ENCODE data around the gene FMNL2. TPM values are rescaled to one million over a fixed set of nuclear protein-coding genes. Genes with fewer than 3 reads are reported as not detected.

The FMNL2 gene
- total RNA-seq, 5 donors from 2014 or later (not counting 1 experiment from before 2014, with no cell fraction given), result 0.63 to 0.96 (median 0.75) TPM

- Histone ChIP-seq H3K4me3 (ENCODE audit: control insufficient read depth in 1 of 2, extremely low read depth in 1 of 2, low read length in 1 of 2) (no peak overlapping the region), H3K9me3 (no peaks in the 10 kb centered on the region), H3K4me1 (ENCODE audit: control insufficient read depth in 1 of 2, extremely low read depth in 1 of 2, insufficient read depth in 2 of 2, low read length in 2 of 2) (no peaks in the 10 kb centered on the region), H3K27ac (ENCODE audit: low read length) (no peak overlapping the region), H3K27me3 (replicated peaks in 1 of 2; ENCODE audit: control insufficient read depth in 2 of 2, extremely low read depth in 1 of 2, insufficient read depth in 2 of 2, low read length in 1 of 2) (peaks cover 0 to 3% of the 10 kb centered on the region in 2 experiments), H3K36me3 (ENCODE audit: control insufficient read depth in 2 of 2, extremely low read depth in 1 of 2, insufficient read depth in 1 of 2, low read length in 1 of 2) (no peaks in the 10 kb centered on the region)
- Mint-ChIP-seq H3K27me3 (no peaks in the 10 kb centered on the region), H3K27ac (no peak overlapping the region), H3K9me3 (no peaks in the 10 kb centered on the region), H3K36me3 (no peaks in the 10 kb centered on the region), H3K4me1 (no peaks in the 10 kb centered on the region), H3K4me3 (no peak overlapping the region)
- ATAC-seq (replicated peaks in 1 of 4) (no peak), DNase-seq (no peak)
- WGBS (ENCODE audit: insufficient coverage), result no CpG with 5 or more reads among the region's 5 CpGs
- CTCF ChIA-PET, result no interaction called here
- POLR2A ChIA-PET, result no interaction called here
These were observed 147.1 kb downstream of the FMNL2 start for GRCh38 chr2:152481881-152482583.

GRCh38 chr2:152483276-152484063, 148.5 kb downstream of the FMNL2 start:
- H3K9me3 Mint-ChIP-seq, result no peaks in the 10 kb centered on the region
- 93% methylated on average over 2 of the region's 4 CpGs for WGBS (ENCODE audit: insufficient coverage)
- DNase-seq (no peak), ATAC-seq (replicated peaks in 1 of 4) (no peak)
- no peaks in the 10 kb centered on the region for H3K36me3 Mint-ChIP-seq
- no peak overlapping the region for H3K4me3 ChIP-seq (ENCODE audit: control insufficient read depth in 1 of 2, extremely low read depth in 1 of 2, low read length in 1 of 2)
- H3K27me3 Mint-ChIP-seq, result no peaks in the 10 kb centered on the region
- H3K4me3 Mint-ChIP-seq, result no peak overlapping the region
- ChIA-PET CTCF (no interaction called here), POLR2A (no interaction called here)
- no peaks in the 10 kb centered on the region for H3K4me1 ChIP-seq (ENCODE audit: control insufficient read depth in 1 of 2, extremely low read depth in 1 of 2, insufficient read depth in 2 of 2, low read length in 2 of 2)
- H3K27me3 ChIP-seq (replicated peaks in 1 of 2; ENCODE audit: control insufficient read depth in 2 of 2, extremely low read depth in 1 of 2, insufficient read depth in 2 of 2, low read length in 1 of 2), result peaks cover 0 to 3% of the 10 kb centered on the region in 2 experiments
- no peaks in the 10 kb centered on the region for H3K4me1 Mint-ChIP-seq
- no peaks in the 10 kb centered on the region for H3K36me3 ChIP-seq (ENCODE audit: control insufficient read depth in 2 of 2, extremely low read depth in 1 of 2, insufficient read depth in 1 of 2, low read length in 1 of 2)
- H3K27ac Mint-ChIP-seq, result no peak overlapping the region
- H3K9me3 ChIP-seq, result no peaks in the 10 kb centered on the region
- no peak overlapping the region for H3K27ac ChIP-seq (ENCODE audit: low read length)

DNA sequence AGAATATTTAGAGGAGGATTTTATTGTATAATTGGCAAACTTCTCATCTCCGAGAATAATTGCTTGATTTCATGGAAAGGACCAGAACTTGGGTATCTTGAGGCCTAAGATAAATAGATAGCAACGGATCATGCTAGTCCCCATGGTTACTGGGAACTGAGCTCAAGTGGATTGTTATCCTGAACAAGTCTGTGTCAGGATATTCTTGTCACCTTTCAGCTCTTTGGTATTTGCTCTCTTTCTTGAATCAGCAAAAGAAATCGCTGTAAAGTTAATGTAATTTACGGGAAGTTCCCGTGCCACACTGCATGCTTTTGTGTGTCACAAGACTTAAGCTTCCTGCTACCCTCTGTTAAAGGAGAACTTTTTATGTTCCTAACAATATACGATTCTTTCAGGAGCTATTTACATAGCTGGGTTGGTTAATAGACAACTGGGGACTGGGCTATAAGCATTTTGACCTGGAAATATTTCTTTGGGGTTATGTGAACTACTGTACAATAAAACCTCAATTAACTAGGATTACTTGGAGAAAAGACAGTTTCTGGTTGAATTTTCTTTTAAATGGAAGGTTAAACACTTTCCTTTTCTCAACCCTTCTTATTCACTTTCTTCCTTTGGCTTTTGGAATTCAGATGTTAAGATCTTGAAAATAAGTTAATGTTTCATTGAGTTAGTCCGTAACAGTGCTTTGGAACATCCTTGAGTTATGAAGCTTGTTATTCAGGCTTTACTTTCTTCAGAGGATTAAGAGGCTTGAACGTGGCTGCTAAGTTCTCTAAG, 151.2 kb downstream of the FMNL2 start:
- no peak overlapping the region for H3K27ac ChIP-seq (ENCODE audit: low read length)
- Mint-ChIP-seq H3K27ac (no peak overlapping the region), H3K4me3 (no peak overlapping the region), H3K4me1 (no peaks in the 10 kb centered on the region), H3K9me3 (no peaks in the 10 kb centered on the region), H3K36me3 (no peaks in the 10 kb centered on the region), H3K27me3 (peaks cover 4% of the 10 kb centered on the region in 2 donors)
- CTCF ChIA-PET, result no interaction called here
- no peaks in the 10 kb centered on the region for H3K36me3 ChIP-seq (ENCODE audit: control insufficient read depth in 2 of 2, extremely low read depth in 1 of 2, insufficient read depth in 1 of 2, low read length in 1 of 2)
- H3K27me3 ChIP-seq (replicated peaks in 1 of 2; ENCODE audit: control insufficient read depth in 2 of 2, extremely low read depth in 1 of 2, insufficient read depth in 2 of 2, low read length in 1 of 2), result no peaks in the 10 kb centered on the region
- ATAC-seq (replicated peaks in 1 of 4), result no peak
- DNase-seq, result no peak
- 86% methylated on average over 2 of the region's 8 CpGs for WGBS (ENCODE audit: insufficient coverage)
- H3K4me3 ChIP-seq (ENCODE audit: control insufficient read depth in 1 of 2, extremely low read depth in 1 of 2, low read length in 1 of 2), result no peak overlapping the region
- POLR2A ChIA-PET, result no interaction called here
- H3K9me3 ChIP-seq, result no peaks in the 10 kb centered on the region
- no peaks in the 10 kb centered on the region for H3K4me1 ChIP-seq (ENCODE audit: control insufficient read depth in 1 of 2, extremely low read depth in 1 of 2, insufficient read depth in 2 of 2, low read length in 2 of 2)

- H3K36me3 ChIP-seq (ENCODE audit: control insufficient read depth in 2 of 2, extremely low read depth in 1 of 2, insufficient read depth in 1 of 2, low read length in 1 of 2), result no peaks in the 10 kb centered on the region
- ATAC-seq (replicated peaks in 1 of 4) (no peak), DNase-seq (no peak)
- Mint-ChIP-seq H3K36me3 (no peaks in the 10 kb centered on the region), H3K9me3 (no peaks in the 10 kb centered on the region), H3K4me3 (no peak overlapping the region), H3K27ac (no peak overlapping the region), H3K27me3 (peaks cover 4 to 8% of the 10 kb centered on the region in 2 donors), H3K4me1 (no peaks in the 10 kb centered on the region)
- no CpG with 5 or more reads among the region's 3 CpGs for WGBS (ENCODE audit: insufficient coverage)
- no peak overlapping the region for H3K27ac ChIP-seq (ENCODE audit: low read length)
- no peaks in the 10 kb centered on the region for H3K9me3 ChIP-seq
- CTCF ChIA-PET, result no interaction called here
- POLR2A ChIA-PET, result no interaction called here
- no peak overlapping the region for H3K4me3 ChIP-seq (ENCODE audit: control insufficient read depth in 1 of 2, extremely low read depth in 1 of 2, low read length in 1 of 2)
- no peaks in the 10 kb centered on the region for H3K27me3 ChIP-seq (replicated peaks in 1 of 2; ENCODE audit: control insufficient read depth in 2 of 2, extremely low read depth in 1 of 2, insufficient read depth in 2 of 2, low read length in 1 of 2)
- no peaks in the 10 kb centered on the region for H3K4me1 ChIP-seq (ENCODE audit: control insufficient read depth in 1 of 2, extremely low read depth in 1 of 2, insufficient read depth in 2 of 2, low read length in 2 of 2)
These were observed 151.9 kb downstream of the FMNL2 start for GRCh38 chr2:152486737-152487400.

DNA sequence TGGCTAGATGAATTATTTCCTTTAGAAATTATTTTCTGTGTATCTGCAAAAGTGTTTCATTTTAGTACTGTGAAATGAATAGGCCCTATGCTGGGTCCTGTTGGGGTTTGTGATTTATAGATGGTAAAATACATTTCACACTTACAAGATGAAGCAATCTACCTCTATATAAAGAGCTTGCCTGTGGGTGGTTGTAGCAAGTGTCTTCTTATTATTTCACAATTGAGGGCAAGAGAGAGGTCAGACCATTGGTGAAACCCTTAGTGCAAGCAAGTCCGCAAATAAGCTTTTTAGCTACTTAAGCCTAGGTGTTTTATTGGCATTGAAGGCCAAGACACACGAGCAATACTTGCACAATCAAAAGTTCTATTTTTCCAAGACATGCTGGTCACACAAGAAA, 153.1 kb downstream of the FMNL2 start:
- H3K27me3 ChIP-seq (replicated peaks in 1 of 2; ENCODE audit: control insufficient read depth in 2 of 2, extremely low read depth in 1 of 2, insufficient read depth in 2 of 2, low read length in 1 of 2), result no peaks in the 10 kb centered on the region
- no peaks in the 10 kb centered on the region for H3K9me3 Mint-ChIP-seq
- no peak overlapping the region for H3K4me3 ChIP-seq (ENCODE audit: control insufficient read depth in 1 of 2, extremely low read depth in 1 of 2, low read length in 1 of 2)
- H3K9me3 ChIP-seq, result no peaks in the 10 kb centered on the region
- no peak for ATAC-seq (replicated peaks in 1 of 4)
- no peaks in the 10 kb centered on the region for H3K4me1 ChIP-seq (ENCODE audit: control insufficient read depth in 1 of 2, extremely low read depth in 1 of 2, insufficient read depth in 2 of 2, low read length in 2 of 2)
- H3K36me3 ChIP-seq (ENCODE audit: control insufficient read depth in 2 of 2, extremely low read depth in 1 of 2, insufficient read depth in 1 of 2, low read length in 1 of 2), result no peaks in the 10 kb centered on the region
- H3K27ac Mint-ChIP-seq, result no peak overlapping the region
- no peaks in the 10 kb centered on the region for H3K36me3 Mint-ChIP-seq
- ChIA-PET CTCF (no interaction called here), POLR2A (no interaction called here)
- WGBS (ENCODE audit: insufficient coverage), result no CpG with 5 or more reads among the region's 2 CpGs
- peaks cover 5 to 8% of the 10 kb centered on the region in 2 donors for H3K27me3 Mint-ChIP-seq
- no peak overlapping the region for H3K4me3 Mint-ChIP-seq
- no peak for DNase-seq
- no peak overlapping the region for H3K27ac ChIP-seq (ENCODE audit: low read length)
- no peaks in the 10 kb centered on the region for H3K4me1 Mint-ChIP-seq

GRCh38 chr2:152489364-152489763, 154.4 kb downstream of the FMNL2 start:
- no peak overlapping the region for H3K4me3 Mint-ChIP-seq
- Histone ChIP-seq H3K4me3 (ENCODE audit: control insufficient read depth in 1 of 2, extremely low read depth in 1 of 2, low read length in 1 of 2) (no peak overlapping the region), H3K27me3 (replicated peaks in 1 of 2; ENCODE audit: control insufficient read depth in 2 of 2, extremely low read depth in 1 of 2, insufficient read depth in 2 of 2, low read length in 1 of 2) (no peaks in the 10 kb centered on the region), H3K36me3 (ENCODE audit: control insufficient read depth in 2 of 2, extremely low read depth in 1 of 2, insufficient read depth in 1 of 2, low read length in 1 of 2) (no peaks in the 10 kb centered on the region), H3K9me3 (no peaks in the 10 kb centered on the region), H3K27ac (ENCODE audit: low read length) (no peak overlapping the region), H3K4me1 (ENCODE audit: control insufficient read depth in 1 of 2, extremely low read depth in 1 of 2, insufficient read depth in 2 of 2, low read length in 2 of 2) (no peaks in the 10 kb centered on the region)
- 40% methylated on average over 1 of the region's 2 CpGs for WGBS (ENCODE audit: insufficient coverage)
- CTCF ChIA-PET, result no interaction called here
- no peaks in the 10 kb centered on the region for H3K9me3 Mint-ChIP-seq
- H3K36me3 Mint-ChIP-seq, result no peaks in the 10 kb centered on the region
- no peak overlapping the region for H3K27ac Mint-ChIP-seq
- DNase-seq (no peak), ATAC-seq (replicated peaks in 1 of 4) (no peak)
- POLR2A ChIA-PET, result no interaction called here
- H3K4me1 Mint-ChIP-seq, result no peaks in the 10 kb centered on the region
- peaks cover 10 to 13% of the 10 kb centered on the region in 2 donors for H3K27me3 Mint-ChIP-seq
